ENCODE measurements around the gene LMF1.

DNA sequence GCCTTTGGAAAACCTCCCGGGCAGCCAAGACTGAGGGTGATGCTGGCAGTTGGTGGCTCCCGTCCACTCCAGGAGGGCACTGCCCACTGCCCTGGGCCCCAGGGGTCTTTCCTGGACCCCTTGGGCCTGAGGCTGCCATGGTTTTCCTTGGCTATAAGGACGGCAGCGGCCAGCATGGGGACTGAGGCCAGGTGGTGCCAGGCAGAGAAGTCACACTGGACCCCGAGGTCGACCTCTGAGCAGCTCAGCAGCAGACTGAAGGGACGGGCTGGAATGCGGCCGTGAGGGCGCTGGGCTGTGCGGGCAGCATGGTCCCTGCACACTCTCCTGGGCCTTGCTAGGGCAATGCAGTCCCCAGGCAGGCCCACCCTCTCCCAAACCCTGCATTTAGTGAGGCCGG lies 114.7 kb downstream of the LMF1 start:
- TF ChIP-seq, protein P1, sequence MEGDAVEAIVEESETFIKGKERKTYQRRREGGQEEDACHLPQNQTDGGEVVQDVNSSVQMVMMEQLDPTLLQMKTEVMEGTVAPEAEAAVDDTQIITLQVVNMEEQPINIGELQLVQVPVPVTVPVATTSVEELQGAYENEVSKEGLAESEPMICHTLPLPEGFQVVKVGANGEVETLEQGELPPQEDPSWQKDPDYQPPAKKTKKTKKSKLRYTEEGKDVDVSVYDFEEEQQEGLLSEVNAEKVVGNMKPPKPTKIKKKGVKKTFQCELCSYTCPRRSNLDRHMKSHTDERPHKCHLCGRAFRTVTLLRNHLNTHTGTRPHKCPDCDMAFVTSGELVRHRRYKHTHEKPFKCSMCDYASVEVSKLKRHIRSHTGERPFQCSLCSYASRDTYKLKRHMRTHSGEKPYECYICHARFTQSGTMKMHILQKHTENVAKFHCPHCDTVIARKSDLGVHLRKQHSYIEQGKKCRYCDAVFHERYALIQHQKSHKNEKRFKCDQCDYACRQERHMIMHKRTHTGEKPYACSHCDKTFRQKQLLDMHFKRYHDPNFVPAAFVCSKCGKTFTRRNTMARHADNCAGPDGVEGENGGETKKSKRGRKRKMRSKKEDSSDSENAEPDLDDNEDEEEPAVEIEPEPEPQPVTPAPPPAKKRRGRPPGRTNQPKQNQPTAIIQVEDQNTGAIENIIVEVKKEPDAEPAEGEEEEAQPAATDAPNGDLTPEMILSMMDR (IDR thresholded peaks at IDR 0.05): no peak
- no peak for TF ChIP-seq POLR2A (IDR thresholded peaks at IDR 0.05)
